ENCODE results near the gene LPAR5. TPM values are rescaled to one million over a fixed set of nuclear protein-coding genes. Genes with fewer than 3 reads are reported as not detected.

The LPAR5 gene
- polyA plus RNA-seq, 1 experiment = not detected

- CTCF ChIA-PET = interaction anchor here (1.2 to 1.3 kb wide), 2 partner anchors 141 to 142 kb away, joined by 3 read pairs; partner anchors contain the start of gene MLF2
- H3K4me3 ChIP-seq (ENCODE audit: low read depth, low read length) = no peak overlapping the region
Measured at GRCh38 chr12:6612247-6612646, 23.5 kb downstream of the LPAR5 start.

GRCh38 chr12:6608592-6609281, 27.0 kb downstream of the LPAR5 start:
- POLR2A ChIA-PET = no interaction called here
- Histone ChIP-seq H3K4me3 (ENCODE audit: low read depth, low read length) (no peak overlapping the region), H3K9me3 (ENCODE audit: control insufficient read depth, insufficient read depth, low read length) (no peaks in the 10 kb centered on the region; the same call in none of the 2 replicates), H3K27ac (ENCODE audit: low read depth, low read length) (no peak overlapping the region), H3K27me3 (ENCODE audit: control insufficient read depth, insufficient read depth, low read length) (no peaks in the 10 kb centered on the region)
- no peak for TF ChIP-seq CTCF (IDR thresholded peaks at IDR 0.05; ENCODE audit: low read depth, low read length)
- DNase-seq (ENCODE audit: low read depth, low spot score) = no peak
- CTCF ChIA-PET = no interaction called here

More at GRCh38 chr12:6612247-6612646, 23.5 kb downstream of the LPAR5 start:
- TF ChIP-seq CTCF (IDR thresholded peaks at IDR 0.05; ENCODE audit: low read depth, low read length) = no peak
- no peak for DNase-seq (ENCODE audit: low read depth, low spot score)
- no peaks in the 10 kb centered on the region; the same call in none of the 2 replicates for H3K9me3 ChIP-seq (ENCODE audit: control insufficient read depth, insufficient read depth, low read length)
- POLR2A ChIA-PET = interaction anchor here (0.7 to 2.3 kb wide), 4 partner anchors 8 to 78 kb away, joined by 3 to 16 read pairs (median 9); partner anchors contain the start of genes GAPDH and ZNF384
- H3K27me3 ChIP-seq (ENCODE audit: control insufficient read depth, insufficient read depth, low read length) = no peaks in the 10 kb centered on the region
- peak overlapping the region; percentile 89 for H3K27ac ChIP-seq (ENCODE audit: low read depth, low read length)

- POLR2A ChIA-PET = interaction anchor here (0.6 kb wide), 1 partner anchor 116 kb away, joined by 3 read pairs; no protein-coding TSS in a partner anchor
- no peaks in the 10 kb centered on the region; the same call in none of the 2 replicates for H3K9me3 ChIP-seq (ENCODE audit: control insufficient read depth, insufficient read depth, low read length)
- no peaks in the 10 kb centered on the region for H3K27me3 ChIP-seq (ENCODE audit: control insufficient read depth, insufficient read depth, low read length)
- DNase-seq (ENCODE audit: low read depth, low spot score) = no peak
- CTCF ChIA-PET = no interaction called here
- no peak overlapping the region; the same call in 1 of the 2 replicates for H3K4me3 ChIP-seq (ENCODE audit: low read depth, low read length)
- no peak for TF ChIP-seq CTCF (IDR thresholded peaks at IDR 0.05; ENCODE audit: low read depth, low read length)
- no peak overlapping the region for H3K27ac ChIP-seq (ENCODE audit: low read depth, low read length)
Measured at GRCh38 chr12:6607751-6608591, 27.8 kb downstream of the LPAR5 start.

- Histone ChIP-seq H3K4me3 (ENCODE audit: low read depth, low read length) (peak overlapping the region; percentile 90), H3K27ac (ENCODE audit: low read depth, low read length) (peak overlapping the region; percentile 47), H3K9me3 (ENCODE audit: control insufficient read depth, insufficient read depth, low read length) (no peaks in the 10 kb centered on the region; the same call in none of the 2 replicates), H3K27me3 (ENCODE audit: control insufficient read depth, insufficient read depth, low read length) (no peaks in the 10 kb centered on the region)
- no peak for TF ChIP-seq CTCF (IDR thresholded peaks at IDR 0.05; ENCODE audit: low read depth, low read length)
- POLR2A ChIA-PET = interaction anchor here (0.5 to 1.4 kb wide), 4 partner anchors 38 to 160 kb away, joined by 3 to 7 read pairs (median 3); partner anchors contain the start of genes GAPDH, NOP2 and PTMS
- CTCF ChIA-PET = interaction anchor here (0.6 kb wide), 1 partner anchor 171 kb away, joined by 3 read pairs; no protein-coding TSS in a partner anchor
- no peak for DNase-seq (ENCODE audit: low read depth, low spot score)
Measured at GRCh38 chr12:6606331-6607131, 29.2 kb downstream of the LPAR5 start.
